Esophagus squamous epithelium (tissue), 4 donors: ENCODE results near the gene KLHL14. TPM values are rescaled to one million over a fixed set of nuclear protein-coding genes. Genes with fewer than 3 reads are reported as not detected.

Source experiments
- small RNA-seq, 4 donors: library from RNA; depleted of rRNA; stranded (forward); fragments of <200 nt; gene quantifications; one replicate each; pipeline ENCODE3, GENCODE V24; 2016
- total RNA-seq, 4 donors: library from RNA; depleted of rRNA; stranded (reverse); fragments of >200 nt; gene quantifications; one replicate each; pipeline ENCODE4 v1.1.0, GENCODE V29; 2016

The KLHL14 gene
- total RNA-seq, 4 donors from 2014 or later: 0.04 to 0.95 (median 0.42) TPM

Small RNAs within 50 kb of the gene (small RNA-seq; reads per million reads assigned to genes)
- gene AC012123.2: 0 reads per million in 4 donors
